Measurements from ENCODE around the gene TRPM5.

TRPM5 gene

DNA sequence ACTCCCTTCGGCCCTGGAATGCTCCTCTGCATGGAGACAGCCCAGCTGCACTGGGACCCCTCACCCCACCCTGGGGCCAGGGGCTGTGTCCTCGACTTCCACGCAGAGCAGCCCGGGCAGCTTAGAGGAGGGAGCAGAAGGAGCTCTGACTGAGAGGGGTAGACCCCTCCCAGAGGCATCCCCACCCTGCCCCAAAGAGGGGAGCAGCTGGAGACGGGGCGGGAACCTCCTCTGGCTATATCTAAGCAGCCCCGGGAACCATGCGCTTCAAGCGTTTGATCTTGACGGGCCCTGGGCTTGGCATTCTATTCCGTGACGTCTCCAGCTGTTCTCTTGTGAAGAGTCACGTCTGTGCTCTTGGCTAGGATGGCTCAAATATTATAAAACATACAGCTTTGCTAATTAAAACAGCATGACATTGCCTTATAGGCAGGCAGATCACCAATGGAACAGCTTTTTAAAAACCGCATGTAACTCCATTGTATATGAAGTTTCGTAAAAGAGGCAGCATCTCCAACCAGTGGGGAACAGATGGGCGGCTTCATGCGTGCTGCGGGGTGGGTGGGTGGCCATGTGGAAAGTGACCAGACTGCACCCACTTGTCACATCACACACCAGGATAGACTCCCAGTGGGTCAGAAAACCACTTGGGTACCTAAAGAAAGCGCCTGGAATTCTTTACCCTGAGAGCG lies 8.2 kb upstream of the TRPM5 start:
- no peaks in the 10 kb centered on the region for H3K27me3 Mint-ChIP-seq
- no peaks in the 10 kb centered on the region for H3K9me3 Mint-ChIP-seq
- H3K27ac Mint-ChIP-seq: no peak overlapping the region
- no peak overlapping the region for H3K4me3 Mint-ChIP-seq
- no peak for ATAC-seq (replicated peaks)
- no peaks in the 10 kb centered on the region for H3K36me3 Mint-ChIP-seq
- DNase-seq: no peak
- peaks cover 3 to 6% of the 10 kb centered on the region in 2 donors for H3K4me1 Mint-ChIP-seq

DNA sequence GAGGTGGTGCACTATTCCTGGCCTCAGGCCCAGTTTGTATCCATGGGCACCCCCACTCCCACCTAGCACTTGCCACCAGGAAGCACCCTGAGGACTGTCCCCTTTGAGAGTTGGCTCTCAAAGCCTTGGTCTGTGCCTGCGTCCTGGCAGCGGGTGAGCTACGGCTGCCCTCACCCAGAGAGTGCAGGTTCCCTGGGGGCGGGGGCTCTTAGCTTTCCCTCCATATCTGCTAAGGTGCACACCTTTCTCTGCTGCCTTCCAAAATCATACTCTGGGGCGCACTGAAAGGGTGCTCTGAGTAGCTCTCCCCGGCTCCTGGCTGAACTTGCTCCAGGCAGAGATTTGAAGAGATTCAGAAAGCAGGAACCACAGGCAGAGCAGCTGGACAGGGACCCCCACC lies 7.6 kb upstream of the TRPM5 start:
- H3K4me1 Mint-ChIP-seq: peaks cover 9 to 12% of the 10 kb centered on the region in 2 donors
- H3K27me3 Mint-ChIP-seq: no peaks in the 10 kb centered on the region
- no peak overlapping the region for H3K4me3 Mint-ChIP-seq
- H3K36me3 Mint-ChIP-seq: no peaks in the 10 kb centered on the region
- ATAC-seq (replicated peaks): no peak
- H3K27ac Mint-ChIP-seq: no peak overlapping the region
- H3K9me3 Mint-ChIP-seq: no peaks in the 10 kb centered on the region
- no peak for DNase-seq

GRCh38 chr11:2451336-2451735 lies 7.0 kb upstream of the TRPM5 start:
- ATAC-seq (replicated peaks) (no peak), DNase-seq (no peak)
- Mint-ChIP-seq H3K4me3 (no peak overlapping the region), H3K27ac (no peak overlapping the region), H3K4me1 (peaks cover 13 to 17% of the 10 kb centered on the region in 2 donors), H3K27me3 (no peaks in the 10 kb centered on the region), H3K9me3 (no peaks in the 10 kb centered on the region), H3K36me3 (no peaks in the 10 kb centered on the region)

DNA sequence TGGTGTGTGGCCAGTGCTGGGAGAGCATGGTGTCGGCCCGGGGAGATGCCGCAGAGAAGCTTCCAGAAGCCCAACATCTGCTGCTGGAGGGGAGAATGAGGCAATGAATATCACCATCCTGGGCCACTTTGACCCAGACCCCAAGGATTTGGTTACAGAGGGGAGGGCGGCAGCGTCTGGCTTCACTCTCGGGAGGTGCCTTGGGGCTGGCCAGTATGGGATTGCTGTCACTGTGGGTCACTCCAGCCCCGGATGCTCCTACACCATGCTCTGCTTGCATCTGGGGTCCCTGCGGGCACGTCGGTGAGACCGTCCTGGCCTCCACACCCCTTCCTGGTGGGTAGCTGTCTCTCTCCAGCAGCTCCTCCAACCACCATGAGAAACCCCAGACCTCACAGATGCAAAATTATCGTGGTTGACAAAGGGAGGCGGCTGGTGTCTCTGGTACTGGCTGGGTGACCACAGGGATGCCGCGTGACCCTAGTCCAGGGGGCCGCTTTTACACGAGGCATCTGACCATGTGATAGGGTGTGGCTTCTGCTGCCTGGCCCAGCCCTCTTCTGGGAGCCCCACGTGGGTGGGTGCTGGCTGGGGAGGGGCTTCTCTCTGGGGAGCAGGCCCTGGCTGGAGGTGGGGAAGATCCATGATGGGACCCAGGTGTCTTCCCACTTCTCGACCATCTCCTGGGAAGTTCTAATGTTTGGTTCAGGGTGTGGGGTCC lies 6.2 kb upstream of the TRPM5 start:
- Mint-ChIP-seq H3K4me1 (peaks cover 17 to 26% of the 10 kb centered on the region in 2 donors), H3K9me3 (no peaks in the 10 kb centered on the region), H3K27me3 (peaks cover 0 to 2% of the 10 kb centered on the region in 2 donors), H3K4me3 (no peak overlapping the region), H3K27ac (no peak overlapping the region), H3K36me3 (no peaks in the 10 kb centered on the region)
- ATAC-seq (replicated peaks) (no peak), DNase-seq (no peak)

DNA sequence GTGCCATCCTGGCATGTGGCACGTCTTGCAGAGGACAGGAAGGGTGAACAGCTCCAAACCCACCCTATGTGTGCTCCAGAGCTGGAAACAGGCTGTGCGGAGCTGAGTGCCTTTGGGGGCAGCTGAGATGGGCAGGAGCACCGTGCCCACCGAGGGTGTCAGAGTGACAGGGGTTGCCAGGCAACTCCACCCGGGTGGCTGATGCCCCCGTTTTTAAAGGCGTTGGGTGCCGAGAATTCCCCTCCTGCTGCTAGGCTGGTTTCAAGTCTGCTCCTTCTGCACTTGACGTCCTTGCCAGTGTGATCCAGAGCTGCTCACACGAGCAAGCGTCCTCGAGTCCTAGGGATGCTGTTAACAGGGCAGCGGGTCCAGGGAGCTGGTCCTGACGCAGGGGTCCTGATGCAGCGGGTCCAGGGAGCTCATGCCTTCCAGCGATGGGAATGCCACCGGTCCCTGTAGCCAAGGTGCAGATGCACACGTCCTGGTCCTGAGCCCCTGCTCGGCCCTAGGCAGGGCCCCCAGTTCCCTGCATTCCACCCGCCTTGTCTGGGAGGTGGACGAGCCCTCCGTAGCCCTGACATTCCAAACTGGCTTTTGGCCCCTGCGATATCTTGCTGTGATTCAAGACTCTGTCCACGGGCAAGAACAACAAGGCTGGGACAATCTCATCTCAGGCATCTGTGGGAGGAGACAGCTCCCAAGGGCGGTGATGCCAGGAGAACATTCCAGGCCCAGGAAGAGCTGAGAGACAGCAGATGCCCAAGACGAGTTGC lies 5.4 kb upstream of the TRPM5 start:
- Mint-ChIP-seq H3K4me1 (peaks cover 20 to 30% of the 10 kb centered on the region in 2 donors), H3K27ac (no peak overlapping the region), H3K9me3 (no peaks in the 10 kb centered on the region), H3K4me3 (no peak overlapping the region), H3K27me3 (peaks cover 0 to 6% of the 10 kb centered on the region in 2 donors), H3K36me3 (no peaks in the 10 kb centered on the region)
- DNase-seq: no peak
- no peak for ATAC-seq (replicated peaks)

GRCh38 chr11:2448661-2449547 lies 4.6 kb upstream of the TRPM5 start:
- Mint-ChIP-seq H3K4me1 (peaks cover 20 to 30% of the 10 kb centered on the region in 2 donors), H3K27me3 (peaks cover 0 to 6% of the 10 kb centered on the region in 2 donors), H3K9me3 (no peaks in the 10 kb centered on the region), H3K27ac (no peak overlapping the region), H3K4me3 (no peak overlapping the region), H3K36me3 (no peaks in the 10 kb centered on the region)
- ATAC-seq (replicated peaks) (no peak), DNase-seq (no peak)

GRCh38 chr11:2447951-2448650 lies 3.8 kb upstream of the TRPM5 start:
- peaks cover 20 to 30% of the 10 kb centered on the region in 2 donors for H3K4me1 Mint-ChIP-seq
- no peaks in the 10 kb centered on the region for H3K9me3 Mint-ChIP-seq
- H3K4me3 Mint-ChIP-seq: no peak overlapping the region
- DNase-seq (no peak), ATAC-seq (replicated peaks) (no peak)
- H3K36me3 Mint-ChIP-seq: no peaks in the 10 kb centered on the region
- no peak overlapping the region for H3K27ac Mint-ChIP-seq
- H3K27me3 Mint-ChIP-seq: peaks cover 0 to 6% of the 10 kb centered on the region in 2 donors

DNA sequence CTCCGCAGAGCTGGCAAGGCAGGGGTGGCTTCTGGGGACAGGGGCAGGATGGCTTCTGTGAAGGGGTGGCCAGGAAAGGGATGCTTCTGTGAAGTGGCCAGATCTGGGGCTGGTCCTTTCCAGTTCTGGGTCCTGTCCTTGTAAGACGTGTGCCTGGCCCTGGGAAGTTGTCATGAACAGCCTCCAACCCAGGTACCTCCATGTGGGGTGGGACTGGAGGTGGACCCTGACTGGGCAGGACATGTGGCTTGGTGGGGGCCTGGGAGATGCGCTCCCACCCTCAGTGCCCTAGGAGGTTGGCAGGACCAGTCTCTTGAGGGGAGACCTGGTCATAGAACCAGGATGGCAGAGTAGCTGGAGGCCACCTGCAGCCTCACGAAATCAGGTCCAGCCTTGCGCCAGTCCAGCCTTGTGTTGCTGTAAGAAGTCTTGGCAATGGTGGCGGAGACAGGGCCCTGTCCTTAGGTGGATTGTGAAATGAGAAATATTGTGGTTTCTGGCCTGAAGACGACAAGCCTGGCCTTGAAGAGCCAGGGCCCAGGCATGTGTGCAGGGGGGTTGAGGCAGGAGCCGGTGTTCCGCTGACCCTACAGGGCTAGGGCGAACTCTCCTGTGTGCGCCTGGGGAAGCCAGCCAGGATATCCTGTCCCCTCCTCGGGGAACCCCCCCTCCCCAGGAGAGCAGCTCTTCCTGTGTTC lies 3.1 kb upstream of the TRPM5 start:
- DNase-seq (no peak), ATAC-seq (replicated peaks) (no peak)
- Mint-ChIP-seq H3K36me3 (no peaks in the 10 kb centered on the region), H3K9me3 (no peaks in the 10 kb centered on the region), H3K4me1 (peaks cover 20 to 30% of the 10 kb centered on the region in 2 donors), H3K4me3 (peak overlapping the region; percentile 70 to 78), H3K27me3 (peaks cover 0 to 6% of the 10 kb centered on the region in 2 donors), H3K27ac (peak overlapping the region; percentile 87)

GRCh38 chr11:2446590-2447252 lies 2.4 kb upstream of the TRPM5 start:
- Mint-ChIP-seq H3K4me1 (peaks cover 20 to 30% of the 10 kb centered on the region in 2 donors), H3K4me3 (peak overlapping the region; percentile 70 to 78), H3K27me3 (peaks cover 0 to 6% of the 10 kb centered on the region in 2 donors), H3K27ac (peak overlapping the region; percentile 87), H3K9me3 (no peaks in the 10 kb centered on the region), H3K36me3 (no peaks in the 10 kb centered on the region)
- ATAC-seq (replicated peaks) (no peak), DNase-seq (no peak)

GRCh38 chr11:2445746-2446551 lies 1.6 kb upstream of the TRPM5 start:
- no peaks in the 10 kb centered on the region for H3K9me3 Mint-ChIP-seq
- peaks cover 0 to 7% of the 10 kb centered on the region in 2 donors for H3K27me3 Mint-ChIP-seq
- H3K36me3 Mint-ChIP-seq: no peaks in the 10 kb centered on the region
- no peak for ATAC-seq (replicated peaks)
- H3K4me3 Mint-ChIP-seq: peak overlapping the region; percentile 90 to 91
- peaks cover 20 to 30% of the 10 kb centered on the region in 2 donors for H3K4me1 Mint-ChIP-seq
- H3K27ac Mint-ChIP-seq: peak overlapping the region; percentile 87
- DNase-seq: no peak

DNA sequence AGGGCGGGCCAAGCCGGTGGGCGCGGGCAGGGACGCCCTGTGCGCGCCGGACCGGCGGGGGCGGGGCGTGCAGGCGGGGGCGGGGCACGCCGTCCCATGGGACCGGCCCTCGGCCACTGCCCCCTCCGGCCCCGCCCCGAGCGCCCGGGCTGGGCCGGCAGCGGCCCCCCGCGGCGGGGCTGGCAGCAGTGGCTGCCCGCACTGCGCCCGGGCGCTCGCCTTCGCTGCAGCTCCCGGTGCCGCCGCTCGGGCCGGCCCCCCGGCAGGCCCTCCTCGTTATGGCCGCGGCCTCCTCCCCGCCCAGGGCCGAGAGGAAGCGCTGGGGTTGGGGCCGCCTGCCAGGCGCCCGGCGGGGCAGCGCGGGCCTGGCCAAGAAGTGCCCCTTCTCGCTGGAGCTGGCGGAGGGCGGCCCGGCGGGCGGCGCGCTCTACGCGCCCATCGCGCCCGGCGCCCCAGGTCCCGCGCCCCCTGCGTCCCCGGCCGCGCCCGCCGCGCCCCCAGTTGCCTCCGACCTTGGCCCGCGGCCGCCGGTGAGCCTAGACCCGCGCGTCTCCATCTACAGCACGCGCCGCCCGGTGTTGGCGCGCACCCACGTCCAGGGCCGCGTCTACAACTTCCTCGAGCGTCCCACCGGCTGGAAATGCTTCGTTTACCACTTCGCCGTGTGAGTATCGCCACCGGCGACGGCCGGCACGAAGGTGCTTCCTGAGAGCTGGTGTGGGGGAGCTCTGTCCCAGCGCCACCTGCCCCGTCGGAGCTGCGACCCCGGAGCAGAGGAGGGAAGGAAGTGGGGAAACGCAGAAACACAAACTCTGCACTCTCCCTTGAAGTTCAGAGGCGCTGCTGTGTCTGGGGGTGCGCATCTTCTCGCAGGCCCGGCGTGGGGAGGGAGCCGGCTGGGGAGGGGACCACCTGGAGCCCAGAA lies 769 bp upstream of the TRPM5 start, which contains the start of gene KCNQ1:
KCNQ1 (plus strand) TSS at position 188 of the 925 bp plus-strand sequence; CDS start at position 279, 91 bp downstream.
- ATAC-seq (replicated peaks) (peak; percentile 71 to 77), DNase-seq (peak; percentile 65)
- Mint-ChIP-seq H3K36me3 (no peaks in the 10 kb centered on the region), H3K4me1 (peaks cover 20 to 30% of the 10 kb centered on the region in 2 donors), H3K27ac (peak within 1 kb of the TSS; percentile 87), H3K4me3 (peak within 1 kb of the TSS; percentile 90 to 91), H3K9me3 (no peaks in the 10 kb centered on the region), H3K27me3 (peaks cover 5 to 14% of the 10 kb centered on the region in 2 donors)
